Ishikawa (cell line): Measurements from ENCODE around the gene AFDN.

Experiments used
- CEBPB ChIP-seq: IDR thresholded peaks from 2 replicates; pipeline ENCODE4 v1.6.1; 2012
- EGR1 ChIP-seq: IDR thresholded peaks from 2 replicates; pipeline ENCODE4 v1.6.1; 2012
- FOXM1 ChIP-seq: IDR thresholded peaks from 2 replicates; pipeline ENCODE4 v1.6.1; 2012; ENCODE audit warnings: low read depth, borderline replicate concordance
- MAX ChIP-seq: IDR thresholded peaks from 2 replicates; pipeline ENCODE4 v1.6.1; 2012
- NFIC ChIP-seq: IDR thresholded peaks from 2 replicates; pipeline ENCODE4 v1.6.1; 2012
- RAD21 ChIP-seq: IDR thresholded peaks from 2 replicates; pipeline ENCODE4 v1.6.1; 2012; ENCODE audit warnings: low read depth
- TAF1 ChIP-seq: IDR thresholded peaks from 2 replicates; pipeline ENCODE4 v1.6.1; 2012; ENCODE audit warnings: low read depth, mild to moderate bottlenecking
- TCF12 ChIP-seq: IDR thresholded peaks from 2 replicates; pipeline ENCODE4 v1.6.1; 2012; ENCODE audit warnings: low read depth
- USF1 ChIP-seq: IDR thresholded peaks from 2 replicates; pipeline ENCODE4 v1.6.1; 2012
- YY1 ChIP-seq: IDR thresholded peaks from 2 replicates; pipeline ENCODE4 v1.6.1; 2012; ENCODE audit warnings: low read depth
- TF ChIP-seq, protein P1 (sequence below): IDR thresholded peaks from 2 replicates; pipeline ENCODE4 v1.6.1; 2012; ENCODE audit warnings: low read depth, mild to moderate bottlenecking

- TF ChIP-seq NFIC (no peak), TAF1 (no peak), TCF12 (no peak), MAX (no peak), RAD21 (no peak), YY1 (no peak), CEBPB (no peak), FOXM1 (no peak), USF1 (no peak), EGR1 (no peak)
- TF ChIP-seq, protein P1, sequence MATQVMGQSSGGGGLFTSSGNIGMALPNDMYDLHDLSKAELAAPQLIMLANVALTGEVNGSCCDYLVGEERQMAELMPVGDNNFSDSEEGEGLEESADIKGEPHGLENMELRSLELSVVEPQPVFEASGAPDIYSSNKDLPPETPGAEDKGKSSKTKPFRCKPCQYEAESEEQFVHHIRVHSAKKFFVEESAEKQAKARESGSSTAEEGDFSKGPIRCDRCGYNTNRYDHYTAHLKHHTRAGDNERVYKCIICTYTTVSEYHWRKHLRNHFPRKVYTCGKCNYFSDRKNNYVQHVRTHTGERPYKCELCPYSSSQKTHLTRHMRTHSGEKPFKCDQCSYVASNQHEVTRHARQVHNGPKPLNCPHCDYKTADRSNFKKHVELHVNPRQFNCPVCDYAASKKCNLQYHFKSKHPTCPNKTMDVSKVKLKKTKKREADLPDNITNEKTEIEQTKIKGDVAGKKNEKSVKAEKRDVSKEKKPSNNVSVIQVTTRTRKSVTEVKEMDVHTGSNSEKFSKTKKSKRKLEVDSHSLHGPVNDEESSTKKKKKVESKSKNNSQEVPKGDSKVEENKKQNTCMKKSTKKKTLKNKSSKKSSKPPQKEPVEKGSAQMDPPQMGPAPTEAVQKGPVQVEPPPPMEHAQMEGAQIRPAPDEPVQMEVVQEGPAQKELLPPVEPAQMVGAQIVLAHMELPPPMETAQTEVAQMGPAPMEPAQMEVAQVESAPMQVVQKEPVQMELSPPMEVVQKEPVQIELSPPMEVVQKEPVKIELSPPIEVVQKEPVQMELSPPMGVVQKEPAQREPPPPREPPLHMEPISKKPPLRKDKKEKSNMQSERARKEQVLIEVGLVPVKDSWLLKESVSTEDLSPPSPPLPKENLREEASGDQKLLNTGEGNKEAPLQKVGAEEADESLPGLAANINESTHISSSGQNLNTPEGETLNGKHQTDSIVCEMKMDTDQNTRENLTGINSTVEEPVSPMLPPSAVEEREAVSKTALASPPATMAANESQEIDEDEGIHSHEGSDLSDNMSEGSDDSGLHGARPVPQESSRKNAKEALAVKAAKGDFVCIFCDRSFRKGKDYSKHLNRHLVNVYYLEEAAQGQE, result no peak
Measured at GRCh38 chr6:167993831-167994230, 167.1 kb downstream of the AFDN start.
